Stimulated activated CD8-positive, alpha-beta memory T cell treated with anti-CD3 and anti-CD28 coated beads, Interleukin-12 subunit alpha, Interleukin-12 subunit beta, amount 100 ng/mL, for 24 hours (primary cell): ENCODE data around the gene CTBP2.
"Not testable (repeated sequence)": the region's sequence is repeated elsewhere in the genome, so short reads cannot be mapped to it uniquely, and the experiment has no call there.

Source experiments
- DNase-seq: peaks from one replicate; pipeline ENCODE4 v3.0.0-alpha.2; 2020; ENCODE audit errors: extremely low read depth

The CTBP2 gene

DNA sequence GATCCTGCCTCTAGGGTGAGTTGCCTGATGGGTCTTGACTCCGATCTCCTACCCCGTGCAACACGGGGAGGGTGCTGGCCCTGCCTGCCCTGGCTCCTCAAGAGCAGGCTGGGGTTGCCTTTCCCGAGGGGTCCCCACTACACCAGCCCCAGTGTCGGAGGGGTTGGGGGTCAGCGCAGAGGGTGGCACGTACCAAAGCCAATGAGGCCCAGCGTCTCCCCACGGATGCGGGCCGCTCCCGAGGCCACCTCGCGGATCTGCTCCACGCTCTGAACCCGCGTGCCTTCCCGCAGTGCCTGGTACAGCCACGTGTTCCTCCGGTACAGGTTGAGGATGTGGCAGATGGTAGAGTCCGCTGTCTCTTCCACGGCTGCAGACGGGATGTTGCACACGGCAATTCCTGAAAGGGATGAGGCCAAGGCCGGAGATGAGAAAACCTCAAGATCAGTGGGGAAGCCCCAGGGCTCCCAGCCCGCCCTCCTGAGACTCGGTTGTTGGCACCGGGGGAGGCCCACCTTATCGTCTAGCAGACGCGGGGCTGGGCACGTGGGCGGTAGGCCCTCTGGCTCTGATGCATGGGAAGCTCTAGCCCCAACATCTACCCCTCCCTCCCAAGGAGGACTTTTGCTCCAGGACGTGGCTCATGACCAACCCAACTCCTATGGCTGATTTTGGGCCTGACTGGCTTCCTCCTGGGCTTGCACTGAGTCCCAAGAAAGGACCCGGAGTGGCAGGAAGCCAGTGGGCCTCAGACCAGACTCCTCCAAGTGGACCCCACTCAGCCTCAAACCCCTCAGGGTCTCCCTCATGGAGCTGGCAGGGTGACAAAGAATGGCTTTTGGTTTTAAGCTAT lies 162.4 kb downstream of the CTBP2 start:
- DNase-seq: no peak

DNA sequence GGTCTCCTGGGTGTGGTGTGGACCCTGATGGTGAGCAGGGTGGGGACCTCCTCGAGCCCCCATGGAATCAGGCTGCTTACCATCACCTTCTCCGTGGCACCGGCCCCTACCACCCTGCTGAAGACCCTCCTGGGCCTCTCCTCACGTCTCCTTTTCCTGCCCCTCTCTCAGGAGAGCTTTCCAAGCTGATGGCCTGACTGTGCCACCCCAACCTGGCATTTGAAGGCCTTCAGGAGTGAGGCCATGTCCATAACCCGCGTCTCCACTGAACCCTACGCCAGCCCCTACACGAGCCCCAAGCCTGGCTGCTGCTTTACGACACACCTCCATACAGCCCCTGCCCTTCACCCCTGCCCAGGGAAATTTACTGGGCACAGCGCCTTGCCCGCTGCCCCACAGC lies 163.1 kb downstream of the CTBP2 start:
- no peak for DNase-seq

DNA sequence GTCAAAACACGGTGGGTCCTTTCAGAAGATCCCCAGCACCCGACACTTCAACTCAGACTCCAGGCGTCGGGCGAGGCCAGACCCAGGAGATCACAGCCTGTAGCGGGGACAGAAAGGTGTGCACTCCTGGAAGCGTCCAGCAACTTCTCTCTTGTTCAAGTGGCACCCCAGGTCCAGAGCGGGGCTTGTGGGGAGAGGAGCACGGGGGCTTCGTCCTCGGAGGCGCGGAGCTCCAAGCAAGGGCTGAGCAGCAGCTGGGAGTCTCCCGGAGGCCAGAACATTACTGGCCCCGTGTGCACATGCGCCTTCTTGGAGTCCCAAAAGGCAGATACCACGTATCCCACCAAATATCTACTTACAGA lies 163.5 kb downstream of the CTBP2 start:
- no peak for DNase-seq

DNA sequence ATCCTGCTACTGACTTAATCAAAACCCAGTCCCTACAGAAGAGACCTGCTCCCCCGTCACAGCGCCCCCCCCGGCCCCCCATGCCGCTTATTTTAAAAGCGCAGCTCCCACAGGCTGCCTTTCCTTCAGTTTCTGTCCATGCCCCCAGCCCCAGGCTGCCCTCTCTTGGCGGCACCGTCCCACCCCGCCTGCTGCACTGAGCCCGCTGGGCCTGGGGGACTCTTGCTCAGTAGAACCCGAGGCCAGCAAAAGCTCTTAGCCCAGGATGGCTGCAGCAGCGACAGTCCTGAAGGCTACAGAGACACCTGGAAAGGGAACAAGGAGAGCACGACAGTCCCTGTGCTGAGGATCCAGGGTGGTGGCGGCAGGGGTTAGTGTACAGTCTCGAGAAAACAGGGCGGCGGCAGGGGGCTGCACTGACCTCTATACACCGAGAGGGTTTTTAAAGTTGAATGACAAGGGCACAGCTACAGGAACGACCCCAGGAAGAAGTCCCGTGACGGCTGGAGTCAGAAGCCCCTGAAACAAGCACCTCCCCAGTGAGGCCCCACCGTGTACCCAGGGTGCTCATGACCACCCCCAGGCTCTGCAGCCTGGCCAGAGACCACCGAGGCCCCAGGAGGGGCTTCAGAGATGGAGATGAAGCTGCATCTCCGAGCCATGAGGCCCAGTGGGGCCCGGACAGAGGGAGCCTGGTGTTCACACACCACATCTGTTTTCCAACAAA lies 164.1 kb downstream of the CTBP2 start:
- no peak for DNase-seq

DNA sequence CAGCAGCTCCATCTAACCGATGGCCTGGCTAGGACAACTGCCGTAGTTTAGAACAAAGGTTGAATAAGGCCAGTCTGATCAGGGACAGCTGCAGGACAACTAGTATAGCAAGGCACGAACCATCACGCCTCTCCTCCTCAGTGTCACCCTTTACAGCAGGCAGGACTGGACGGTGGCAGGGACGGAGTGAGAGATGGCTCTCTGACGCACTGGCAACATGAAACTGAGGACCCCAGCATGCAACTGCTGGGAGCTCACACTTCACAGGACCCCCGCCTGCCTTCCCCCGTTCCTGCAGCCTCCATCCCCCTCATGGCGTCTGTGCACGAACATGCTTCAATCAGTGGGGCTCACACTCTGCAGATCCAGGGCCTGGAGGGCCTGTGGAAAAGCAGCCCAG lies 164.8 kb downstream of the CTBP2 start:
- no peak for DNase-seq

DNA sequence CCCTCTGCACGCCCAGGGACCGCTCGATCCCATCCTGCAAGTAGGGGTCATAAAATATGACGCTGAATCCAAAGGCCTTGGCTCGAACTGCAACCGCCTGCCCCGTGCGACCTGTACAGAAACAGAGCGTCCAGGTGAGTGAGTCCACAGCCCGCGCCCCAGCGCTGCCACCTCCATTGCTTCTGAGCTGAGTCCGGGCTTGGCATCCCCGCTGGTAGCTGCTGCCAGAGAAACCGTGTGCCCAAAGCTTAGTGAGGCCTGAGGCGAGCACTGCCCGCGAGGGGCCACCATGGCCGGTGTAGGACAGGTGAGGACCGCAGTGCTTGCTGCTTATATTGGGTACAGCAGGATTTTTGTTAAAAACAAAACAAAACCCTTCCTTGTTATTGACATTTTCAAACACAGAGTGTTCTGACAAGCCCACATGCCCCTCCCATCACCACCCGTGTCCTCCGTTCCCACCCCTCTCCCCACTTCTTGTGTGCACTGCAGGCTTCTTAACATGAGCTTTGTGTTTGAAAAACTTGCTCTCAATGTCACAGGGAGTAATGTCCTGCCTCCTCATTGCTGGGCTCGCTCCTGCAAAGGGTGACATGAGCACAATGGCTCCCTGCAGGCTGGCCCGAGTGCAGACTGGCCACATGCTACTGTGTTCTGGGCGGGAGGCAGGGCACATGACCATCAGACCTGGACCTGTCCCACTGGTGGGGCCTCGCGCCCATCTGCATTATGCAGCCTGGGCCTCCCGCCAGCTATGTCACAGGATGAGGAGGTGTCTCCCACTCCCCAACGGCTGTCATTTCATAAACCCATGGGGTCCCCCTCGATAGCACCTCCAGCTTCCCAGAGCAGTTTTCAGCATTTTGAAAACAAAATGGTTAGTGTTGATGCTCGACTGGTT lies 165.5 kb downstream of the CTBP2 start:
- no peak for DNase-seq

DNA sequence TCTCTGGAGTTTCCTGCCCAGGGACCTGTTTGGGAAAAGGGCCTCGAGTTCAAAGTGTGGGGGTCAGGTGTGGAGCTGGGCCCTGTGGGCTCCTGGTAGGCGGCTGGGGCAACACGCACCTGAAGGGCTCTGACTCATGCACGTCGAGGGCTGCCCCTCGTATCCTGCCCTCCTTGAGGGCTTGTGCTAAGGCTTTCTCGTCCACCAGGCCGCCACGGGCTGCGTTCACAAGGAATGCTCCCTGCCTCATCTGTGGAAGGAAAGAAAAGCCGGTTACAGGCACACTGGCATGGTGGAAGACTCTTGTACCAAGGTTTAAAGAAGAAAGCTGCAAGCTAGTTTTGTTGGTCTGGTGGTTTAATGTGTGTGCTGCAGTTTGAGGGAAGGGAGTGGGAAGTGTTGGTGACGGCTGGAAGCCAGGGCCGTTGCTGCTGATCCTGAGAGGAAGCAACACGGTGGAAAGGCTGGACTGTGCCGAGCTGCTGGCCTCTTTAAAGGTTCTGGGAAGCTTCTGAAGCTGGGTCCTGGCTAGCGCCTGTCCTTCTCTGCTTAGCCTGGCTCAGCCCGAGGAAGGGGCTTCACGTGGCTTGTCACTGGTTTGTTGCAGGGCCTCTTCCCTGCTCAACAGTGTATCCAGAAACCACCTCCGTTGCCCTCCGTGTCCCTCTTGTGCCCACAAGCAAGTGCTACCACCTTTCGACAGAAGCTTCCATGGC lies 166.5 kb downstream of the CTBP2 start:
- no peak for DNase-seq

DNA sequence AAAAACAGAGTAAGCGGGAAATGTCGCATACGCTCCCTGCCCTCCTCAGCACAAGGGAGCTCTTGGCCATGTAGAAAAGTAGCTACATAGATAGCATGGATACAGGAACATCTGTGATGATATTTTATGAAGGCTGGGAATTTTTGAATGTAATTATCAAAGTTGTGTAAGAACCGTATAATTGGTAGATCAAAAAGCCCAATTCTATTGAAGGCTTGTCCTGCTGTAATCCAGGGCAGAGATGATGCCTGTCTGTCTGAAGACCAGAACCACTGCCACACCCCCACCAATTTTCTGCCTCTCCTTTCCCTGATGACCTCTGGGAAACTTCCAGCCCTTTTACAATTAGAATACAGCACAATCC lies 167.0 kb downstream of the CTBP2 start:
- DNase-seq: no peak

DNA sequence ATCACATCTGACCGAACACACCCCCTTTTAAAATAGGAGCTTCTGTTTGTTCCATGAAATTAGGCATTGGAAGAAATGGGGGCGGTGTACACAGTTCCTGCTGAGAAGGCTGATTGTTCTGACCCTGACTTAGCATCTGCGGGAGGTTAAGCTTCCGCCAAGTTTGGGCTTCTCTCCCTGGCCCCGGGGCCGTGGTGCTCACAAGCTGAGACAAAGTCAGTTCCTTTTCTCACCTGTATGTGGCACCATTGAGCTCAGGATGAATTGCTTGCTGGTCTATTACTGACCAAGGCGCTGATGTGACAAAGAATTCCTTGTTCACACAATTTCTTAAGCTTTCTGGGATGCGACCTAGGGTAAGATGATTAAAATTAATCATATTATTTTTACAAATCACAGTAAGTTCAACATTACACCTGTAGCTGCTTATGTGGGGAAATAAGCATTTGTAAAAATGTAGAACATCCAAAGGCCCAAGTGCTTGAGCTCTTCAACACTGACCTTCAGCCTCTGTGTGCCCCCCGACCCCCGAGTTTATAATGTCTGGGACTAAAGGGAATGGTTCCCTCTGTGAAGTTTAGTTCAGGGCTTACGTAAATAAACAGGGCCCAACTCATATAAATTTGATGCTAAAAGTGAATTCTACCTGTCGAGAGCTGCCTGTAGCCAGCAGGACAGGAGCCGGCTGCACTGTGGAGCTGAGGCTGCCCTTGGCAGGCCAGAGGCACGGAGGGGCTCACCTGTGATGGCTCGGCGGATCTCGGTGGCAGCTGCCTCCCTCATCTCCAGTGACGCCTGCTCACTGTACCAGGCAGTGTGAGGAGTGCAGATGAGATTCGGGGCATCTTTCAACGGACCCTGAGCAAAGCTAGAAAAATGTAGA lies 167.7 kb downstream of the CTBP2 start:
- no peak for DNase-seq

DNA sequence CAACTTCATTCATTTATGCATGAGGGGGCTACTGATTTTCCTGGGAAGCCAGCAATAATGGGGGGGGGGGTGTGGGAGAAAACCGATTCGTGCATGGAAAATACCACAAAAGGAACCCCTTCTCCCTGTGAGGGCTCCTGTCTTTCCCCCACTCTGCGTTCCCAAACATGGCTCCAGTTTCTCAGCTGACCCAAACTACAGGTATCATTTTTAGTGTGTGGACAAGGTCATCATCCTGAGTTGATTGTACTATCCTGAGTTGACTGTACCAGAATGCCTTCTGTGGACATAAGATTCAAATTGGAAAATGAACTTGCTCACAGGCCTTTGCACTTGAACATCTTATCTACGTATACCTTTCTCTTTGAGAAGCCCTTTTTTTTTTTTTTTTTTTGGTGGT lies 168.5 kb downstream of the CTBP2 start:
- DNase-seq: no peak

DNA sequence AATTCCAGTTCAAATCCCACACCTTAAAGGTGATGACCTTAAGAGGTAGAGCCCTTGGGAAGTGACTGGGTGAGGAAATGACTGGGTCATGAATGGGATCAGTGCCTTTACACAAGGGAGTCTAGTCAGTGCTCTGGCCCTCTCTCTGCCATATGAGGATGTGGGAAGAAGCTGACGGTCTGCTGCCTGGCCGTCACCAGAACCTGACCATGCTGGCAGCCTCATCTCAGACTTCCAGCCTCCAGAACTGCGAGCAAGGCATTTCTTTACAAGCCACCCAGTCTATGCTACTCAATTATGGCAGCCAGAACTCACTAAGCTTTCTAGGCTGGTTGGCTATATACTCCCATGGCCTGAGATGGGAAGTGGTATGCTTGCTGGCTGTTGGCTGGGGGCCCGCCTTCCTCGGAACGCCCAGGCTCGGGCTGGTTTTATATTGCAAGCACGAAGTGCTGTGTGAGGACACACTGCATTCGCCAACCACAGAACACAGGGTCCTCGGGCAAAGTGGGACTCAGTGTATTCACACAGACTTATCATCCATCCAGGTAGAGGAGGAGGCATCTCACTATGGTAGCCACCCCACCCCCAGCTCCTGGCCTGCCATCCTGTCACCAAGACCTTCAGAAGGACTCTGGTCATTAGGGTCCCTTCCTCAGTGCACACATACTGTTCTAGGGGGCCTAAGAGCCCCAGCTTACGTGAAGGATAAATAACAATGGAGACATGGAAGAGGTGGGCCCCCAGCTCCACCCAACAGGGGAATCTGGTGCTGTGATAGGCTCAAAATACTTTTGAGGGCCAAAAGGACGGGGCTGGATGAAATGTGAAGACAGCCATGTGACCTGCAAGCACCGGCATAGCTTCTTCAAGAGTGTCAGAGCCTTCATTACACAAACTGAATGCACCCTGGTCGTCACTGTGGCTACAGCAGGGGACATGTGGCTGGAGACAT lies 169.4 kb downstream of the CTBP2 start:
- DNase-seq: no peak

DNA sequence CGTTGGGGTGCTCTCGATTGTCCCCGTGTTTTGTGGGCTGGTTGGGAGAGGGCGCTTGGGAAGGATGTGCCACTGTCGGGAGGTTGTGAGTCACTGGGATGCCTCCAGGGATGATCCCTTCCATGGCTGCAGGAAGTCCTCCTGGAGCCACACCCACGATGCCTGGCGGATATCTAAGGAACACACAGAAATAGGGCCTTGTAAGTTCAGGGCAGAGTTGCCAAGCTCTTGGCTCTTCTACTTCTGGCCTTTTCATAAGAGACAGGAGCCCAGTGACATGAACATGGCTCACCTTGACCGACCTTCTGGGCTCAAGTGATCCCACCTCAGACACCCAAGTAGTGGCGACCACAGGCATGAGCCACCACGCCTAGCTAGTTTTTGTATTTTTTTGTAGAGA lies 170.8 kb downstream of the CTBP2 start:
- no peak for DNase-seq

DNA sequence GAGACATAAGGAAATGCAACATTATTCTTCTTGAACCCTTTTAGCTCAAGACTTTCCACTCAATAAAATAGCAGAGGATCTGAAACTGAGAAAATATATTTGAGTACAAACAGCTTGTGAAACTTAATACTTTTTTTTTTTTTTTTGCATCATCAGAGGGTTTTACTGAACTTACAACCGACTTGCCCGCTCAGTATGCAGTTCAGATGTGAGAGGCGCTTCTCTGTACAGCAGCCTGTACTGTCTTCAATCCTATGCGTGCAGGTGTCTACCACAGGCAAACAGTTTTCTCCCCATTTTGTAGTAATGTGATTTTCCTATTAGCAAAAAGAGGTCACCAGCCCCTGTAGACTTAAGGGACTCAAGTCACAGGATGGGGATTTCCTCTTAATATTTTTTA lies 171.6 kb downstream of the CTBP2 start:
- DNase-seq: not testable (repeated sequence)

DNA sequence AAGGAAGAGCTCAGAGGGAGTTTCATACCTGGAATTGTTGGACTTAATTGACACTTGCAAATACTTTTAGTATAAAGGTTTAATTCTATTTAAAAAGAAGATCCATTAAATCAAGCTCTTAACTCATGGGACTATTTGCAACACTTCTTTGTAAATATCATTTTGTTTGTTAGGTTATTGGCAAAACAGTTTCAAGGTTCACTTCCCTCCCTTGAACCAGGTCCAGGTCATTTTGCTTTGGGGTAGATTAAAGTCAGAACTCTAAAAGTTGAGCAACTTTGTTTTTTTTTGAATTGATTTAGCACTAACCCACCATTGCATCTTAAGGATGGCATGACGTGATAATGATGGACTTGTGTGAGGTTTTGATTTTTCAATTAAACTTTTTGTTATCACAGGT lies 172.6 kb downstream of the CTBP2 start:
- no peak for DNase-seq

DNA sequence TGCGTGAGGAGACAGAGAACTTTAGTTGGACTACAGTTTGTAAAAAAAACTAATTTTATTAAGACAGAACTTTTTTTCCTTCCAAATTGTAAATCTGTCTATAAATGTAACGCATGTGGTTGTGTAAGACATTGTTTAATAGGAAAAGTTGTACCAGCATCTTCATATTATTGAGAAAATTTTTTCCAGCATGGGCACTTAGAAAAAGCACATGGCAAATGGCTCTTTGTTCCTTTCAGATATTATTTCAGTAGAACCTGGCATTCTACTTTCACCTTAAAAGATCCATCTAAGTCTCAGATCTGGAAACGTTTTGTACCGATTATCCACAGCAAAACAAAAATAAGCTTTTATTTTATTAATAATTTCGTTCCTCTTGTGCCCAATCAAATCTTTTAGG lies 175.2 kb downstream of the CTBP2 start:
- no peak for DNase-seq

DNA sequence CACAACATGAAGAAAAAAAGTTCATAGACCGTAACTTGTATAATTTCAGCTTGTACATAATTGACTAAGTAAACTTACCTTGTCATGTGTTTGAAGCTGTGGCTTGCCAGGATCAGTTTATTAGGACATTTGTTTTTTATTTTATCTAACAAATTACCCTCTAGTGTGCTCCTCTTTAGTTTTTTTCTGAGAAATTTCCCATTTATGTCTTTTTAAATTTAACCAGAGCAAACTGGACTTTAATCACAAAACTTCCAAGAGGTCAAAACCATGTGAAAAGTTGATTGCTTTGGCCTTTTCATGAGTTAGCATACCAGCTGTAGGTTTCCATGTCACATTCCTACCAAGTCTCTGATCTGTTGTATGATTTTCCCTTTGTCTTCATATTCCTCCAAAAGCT lies 176.0 kb downstream of the CTBP2 start:
- DNase-seq: no peak

DNA sequence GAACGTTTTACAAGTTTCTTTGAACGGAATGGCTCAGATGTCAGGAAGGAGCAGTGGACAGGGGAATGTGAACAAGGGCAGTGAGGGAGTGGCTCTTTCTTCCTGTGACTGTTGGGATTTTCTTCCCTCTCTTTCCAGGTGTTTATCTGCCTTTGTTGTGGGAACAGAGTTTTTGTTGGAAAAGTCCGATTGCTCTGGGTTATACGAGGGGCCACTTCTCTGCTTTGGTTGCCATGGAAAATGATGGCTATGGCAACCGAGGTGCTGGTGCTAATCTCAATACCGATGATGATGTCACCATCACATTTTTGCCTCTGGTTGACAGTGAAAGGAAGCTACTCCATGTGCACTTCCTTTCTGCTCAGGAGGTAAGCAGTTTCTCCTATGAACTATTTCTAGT lies 177.0 kb downstream of the CTBP2 start:
- DNase-seq: no peak

DNA sequence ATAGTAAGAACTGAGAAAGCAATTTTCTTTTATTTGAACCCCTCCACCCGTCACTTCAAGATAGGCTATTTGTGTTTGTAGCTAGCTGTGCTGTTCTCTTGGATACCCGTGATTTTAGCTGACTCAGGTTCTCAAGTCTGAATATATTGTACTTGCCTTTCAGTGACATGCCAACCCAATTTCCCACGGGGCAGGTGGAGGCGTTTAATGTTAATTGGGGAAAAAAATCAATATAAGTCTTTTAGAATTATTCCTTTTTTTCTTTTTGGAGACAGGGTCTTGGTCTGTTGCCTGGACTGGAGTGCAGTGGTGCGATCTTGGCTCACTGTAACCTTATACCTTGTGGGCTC lies 182.0 kb downstream of the CTBP2 start:
- DNase-seq: no peak

DNA sequence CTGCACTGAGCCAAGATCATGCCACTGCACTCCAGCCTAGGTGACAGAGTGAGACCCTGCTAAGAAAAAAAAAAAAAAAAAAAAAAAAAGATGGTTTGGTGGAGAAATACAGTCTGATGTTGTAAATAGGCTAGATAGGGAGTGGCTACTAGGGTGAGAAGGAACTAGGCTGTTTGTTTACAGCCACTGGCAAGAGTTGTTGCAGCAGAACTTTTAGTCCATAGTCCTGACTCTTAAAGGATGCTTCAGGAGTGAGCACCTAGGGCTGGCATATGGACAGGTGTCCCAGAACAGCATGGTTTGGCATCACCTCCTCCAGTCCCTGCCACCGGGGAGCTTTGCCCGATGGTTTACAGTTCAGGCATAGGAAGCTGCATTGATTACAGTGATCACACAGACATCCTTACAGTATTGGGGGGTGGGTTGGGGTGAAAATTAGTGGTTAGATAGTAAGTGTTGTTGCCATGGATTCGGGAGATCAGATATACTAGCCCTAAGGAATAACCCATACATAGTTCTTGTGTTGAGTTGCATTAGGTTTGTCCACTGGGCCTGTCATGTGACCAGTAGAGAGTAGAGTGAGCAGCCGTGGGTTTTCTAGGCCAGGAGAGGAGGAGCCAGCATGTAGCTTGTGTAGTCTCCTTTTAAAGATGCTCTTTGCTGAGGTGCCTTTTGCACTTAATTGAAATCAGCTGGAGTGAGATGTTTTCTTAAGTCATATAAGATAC lies 182.6 kb downstream of the CTBP2 start:
- DNase-seq: no peak
